ENCODE results near the gene TCERG1L.

Gene TCERG1L

DNA sequence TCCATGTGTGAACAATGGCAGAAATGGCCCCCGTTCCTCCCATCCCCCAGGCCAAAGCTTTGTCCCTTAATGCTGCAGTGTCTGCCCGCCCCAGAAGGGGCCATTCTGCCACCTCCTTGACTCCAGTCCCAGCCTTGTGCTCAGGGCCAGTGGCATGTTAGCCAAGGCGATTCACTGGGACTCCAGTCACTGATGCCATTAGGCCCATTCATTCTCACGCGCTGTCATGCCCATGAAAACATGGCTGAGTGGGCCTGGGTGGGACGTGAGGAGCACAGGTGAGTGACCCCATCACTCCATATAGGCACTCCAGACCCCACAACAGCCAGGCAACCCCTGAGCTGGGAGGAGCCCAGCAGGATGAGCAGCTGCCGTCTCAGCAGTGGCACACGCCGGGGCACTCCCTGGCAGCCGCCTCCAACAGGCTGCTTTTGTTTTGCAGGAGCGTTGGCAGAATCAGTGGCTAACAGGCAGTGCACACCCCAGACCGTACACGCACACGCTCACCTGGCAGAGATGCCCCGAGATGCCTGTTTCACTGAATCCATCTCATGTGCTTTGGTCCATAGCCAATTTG, 79.5 kb downstream of the TCERG1L start:
- Histone ChIP-seq H3K9ac (ENCODE audit: low read length) (no peak overlapping the region), H3K36me3 (ENCODE audit: control insufficient read depth, low read depth, low read length) (no peaks in the 10 kb centered on the region), H3K9me3 (ENCODE audit: control insufficient read depth, low read depth, low read length) (no peaks in the 10 kb centered on the region), H3K27ac (ENCODE audit: low read length) (no peak overlapping the region), H3K4me1 (ENCODE audit: control insufficient read depth, low read depth, low read length) (peaks cover 11% of the 10 kb centered on the region), H3K4me3 (ENCODE audit: low read length) (no peak overlapping the region), H3K27me3 (ENCODE audit: control insufficient read depth, insufficient read depth, low read length) (no peaks in the 10 kb centered on the region)

DNA sequence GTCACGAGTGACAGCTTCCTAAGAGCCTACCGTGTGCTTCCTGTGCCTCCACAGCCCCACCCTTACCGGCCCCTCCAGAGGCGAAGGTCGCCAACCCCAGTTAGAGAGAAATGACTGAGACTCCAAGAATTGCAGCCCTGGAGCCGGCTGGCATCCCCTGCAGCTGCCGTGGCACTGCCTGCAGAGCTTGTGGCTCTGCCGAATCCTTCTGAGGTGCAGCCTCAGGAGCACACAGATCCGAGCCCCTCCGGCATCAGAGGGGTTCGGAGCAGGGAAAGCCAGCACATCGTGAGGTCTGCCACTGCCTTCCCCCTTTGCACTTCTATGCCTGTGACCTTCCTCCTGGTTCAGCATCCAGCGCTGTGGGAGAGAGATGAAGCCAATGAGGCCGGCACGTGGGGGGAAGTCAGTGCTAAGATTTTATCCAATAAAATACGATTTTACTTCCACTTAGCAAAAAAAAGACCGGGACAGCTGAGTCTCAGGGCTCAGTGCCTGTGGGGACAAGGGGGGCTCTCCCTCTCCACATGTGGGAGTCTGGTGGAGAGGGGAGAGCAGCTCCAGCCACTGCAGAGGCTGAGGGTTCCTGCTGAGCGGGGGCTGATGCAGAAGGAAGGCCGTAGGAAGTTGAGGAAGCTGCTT, 80.1 kb downstream of the TCERG1L start:
- peaks cover 11% of the 10 kb centered on the region for H3K4me1 ChIP-seq (ENCODE audit: control insufficient read depth, low read depth, low read length)
- H3K27me3 ChIP-seq (ENCODE audit: control insufficient read depth, insufficient read depth, low read length) = no peaks in the 10 kb centered on the region
- no peak overlapping the region for H3K27ac ChIP-seq (ENCODE audit: low read length)
- H3K9ac ChIP-seq (ENCODE audit: low read length) = no peak overlapping the region
- no peaks in the 10 kb centered on the region for H3K9me3 ChIP-seq (ENCODE audit: control insufficient read depth, low read depth, low read length)
- H3K4me3 ChIP-seq (ENCODE audit: low read length) = no peak overlapping the region
- H3K36me3 ChIP-seq (ENCODE audit: control insufficient read depth, low read depth, low read length) = no peaks in the 10 kb centered on the region

DNA sequence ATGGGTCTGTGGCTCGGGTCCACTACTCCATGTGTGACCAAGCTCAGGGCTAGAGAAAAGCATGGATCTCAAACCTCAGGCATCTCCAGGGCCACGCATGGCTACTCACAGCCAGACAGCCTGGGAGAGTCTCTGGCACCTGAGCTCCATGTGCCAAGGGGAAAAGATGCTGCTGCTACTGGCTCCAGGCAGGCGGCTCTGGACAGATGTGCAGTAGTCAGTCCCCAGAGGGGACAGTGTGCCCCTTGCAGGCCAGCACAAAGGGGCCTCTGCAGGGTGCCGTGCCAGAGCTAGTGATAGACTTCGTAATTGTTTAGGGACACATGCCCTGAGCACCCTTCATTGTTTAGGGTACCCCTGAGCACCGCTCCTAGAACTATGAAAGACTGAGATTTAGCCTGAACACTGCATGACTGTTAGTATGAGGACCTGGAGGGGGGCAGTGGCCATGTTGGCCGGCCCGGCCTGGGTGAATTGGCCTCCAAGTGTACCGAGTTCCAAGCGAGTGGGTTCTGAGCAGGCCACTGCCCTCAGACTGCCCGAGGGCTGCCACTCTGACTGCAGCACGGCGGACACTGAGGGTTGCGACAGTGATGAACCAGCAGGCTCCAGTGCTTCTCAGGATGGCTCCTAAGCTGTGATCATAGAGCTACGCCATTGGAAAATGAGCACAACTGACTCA, 80.7 kb downstream of the TCERG1L start:
- Histone ChIP-seq H3K36me3 (ENCODE audit: control insufficient read depth, low read depth, low read length) (no peaks in the 10 kb centered on the region), H3K4me3 (ENCODE audit: low read length) (no peak overlapping the region), H3K27me3 (ENCODE audit: control insufficient read depth, insufficient read depth, low read length) (no peaks in the 10 kb centered on the region), H3K27ac (ENCODE audit: low read length) (no peak overlapping the region), H3K9ac (ENCODE audit: low read length) (no peak overlapping the region), H3K9me3 (ENCODE audit: control insufficient read depth, low read depth, low read length) (no peaks in the 10 kb centered on the region), H3K4me1 (ENCODE audit: control insufficient read depth, low read depth, low read length) (peaks cover 11% of the 10 kb centered on the region)

DNA sequence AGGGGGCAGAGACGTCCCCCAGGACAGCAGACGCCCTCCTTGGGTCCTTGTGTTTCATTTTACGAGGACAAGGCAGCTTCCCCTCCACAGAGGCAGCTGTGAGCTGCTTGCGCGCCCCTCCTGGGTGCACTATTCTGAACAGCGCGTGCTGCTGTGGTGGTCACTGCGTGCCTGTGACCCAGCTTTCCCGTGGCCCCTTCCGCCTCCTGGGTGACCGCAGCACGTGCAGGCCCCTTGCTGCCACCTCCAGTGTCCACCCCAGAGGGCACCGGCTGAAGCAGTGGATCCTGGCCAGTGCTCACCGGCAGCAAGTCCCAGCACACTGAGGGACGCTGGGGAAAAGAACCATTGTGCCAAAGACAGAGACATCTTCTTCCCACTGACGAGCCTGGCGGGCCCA, 81.4 kb downstream of the TCERG1L start:
- H3K27me3 ChIP-seq (ENCODE audit: control insufficient read depth, insufficient read depth, low read length) = no peaks in the 10 kb centered on the region
- H3K9ac ChIP-seq (ENCODE audit: low read length) = no peak overlapping the region
- H3K36me3 ChIP-seq (ENCODE audit: control insufficient read depth, low read depth, low read length) = no peaks in the 10 kb centered on the region
- H3K27ac ChIP-seq (ENCODE audit: low read length) = no peak overlapping the region
- no peaks in the 10 kb centered on the region for H3K9me3 ChIP-seq (ENCODE audit: control insufficient read depth, low read depth, low read length)
- H3K4me1 ChIP-seq (ENCODE audit: control insufficient read depth, low read depth, low read length) = peaks cover 11% of the 10 kb centered on the region
- no peak overlapping the region for H3K4me3 ChIP-seq (ENCODE audit: low read length)

DNA sequence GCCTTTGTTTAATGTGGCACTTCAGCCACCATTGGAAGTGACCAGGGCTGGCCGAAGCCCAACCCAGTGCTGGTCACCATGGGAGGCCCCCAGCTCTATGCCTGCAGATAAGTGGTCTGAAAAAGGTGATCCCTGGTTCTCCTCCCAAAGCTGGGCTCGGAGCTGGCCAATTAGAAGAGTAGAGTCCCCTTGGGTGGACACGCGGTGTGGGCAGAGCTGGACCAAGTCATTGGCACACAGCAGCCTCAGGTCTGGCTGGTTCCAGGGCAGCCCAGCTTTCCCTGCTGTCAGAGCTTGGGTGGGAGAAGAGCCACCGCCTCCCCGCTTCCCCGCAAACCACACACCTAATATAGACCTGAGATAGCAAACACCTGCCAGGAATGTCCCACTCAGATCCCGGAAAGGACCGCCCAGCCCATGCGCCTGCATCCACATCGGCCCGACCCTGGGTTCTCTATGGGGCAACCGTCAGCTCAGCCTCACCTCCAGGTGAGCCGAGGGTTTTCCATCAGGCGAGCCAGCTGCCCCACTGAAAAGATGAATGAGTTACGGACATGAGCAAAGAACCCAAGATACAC, 84.3 kb downstream of the TCERG1L start:
- H3K9me3 ChIP-seq (ENCODE audit: control insufficient read depth, low read depth, low read length) = no peaks in the 10 kb centered on the region
- H3K9ac ChIP-seq (ENCODE audit: low read length) = no peak overlapping the region
- no peaks in the 10 kb centered on the region for H3K27me3 ChIP-seq (ENCODE audit: control insufficient read depth, insufficient read depth, low read length)
- peaks cover 9% of the 10 kb centered on the region for H3K4me1 ChIP-seq (ENCODE audit: control insufficient read depth, low read depth, low read length)
- H3K27ac ChIP-seq (ENCODE audit: low read length) = no peak overlapping the region
- H3K36me3 ChIP-seq (ENCODE audit: control insufficient read depth, low read depth, low read length) = no peaks in the 10 kb centered on the region
- no peak overlapping the region for H3K4me3 ChIP-seq (ENCODE audit: low read length)

DNA sequence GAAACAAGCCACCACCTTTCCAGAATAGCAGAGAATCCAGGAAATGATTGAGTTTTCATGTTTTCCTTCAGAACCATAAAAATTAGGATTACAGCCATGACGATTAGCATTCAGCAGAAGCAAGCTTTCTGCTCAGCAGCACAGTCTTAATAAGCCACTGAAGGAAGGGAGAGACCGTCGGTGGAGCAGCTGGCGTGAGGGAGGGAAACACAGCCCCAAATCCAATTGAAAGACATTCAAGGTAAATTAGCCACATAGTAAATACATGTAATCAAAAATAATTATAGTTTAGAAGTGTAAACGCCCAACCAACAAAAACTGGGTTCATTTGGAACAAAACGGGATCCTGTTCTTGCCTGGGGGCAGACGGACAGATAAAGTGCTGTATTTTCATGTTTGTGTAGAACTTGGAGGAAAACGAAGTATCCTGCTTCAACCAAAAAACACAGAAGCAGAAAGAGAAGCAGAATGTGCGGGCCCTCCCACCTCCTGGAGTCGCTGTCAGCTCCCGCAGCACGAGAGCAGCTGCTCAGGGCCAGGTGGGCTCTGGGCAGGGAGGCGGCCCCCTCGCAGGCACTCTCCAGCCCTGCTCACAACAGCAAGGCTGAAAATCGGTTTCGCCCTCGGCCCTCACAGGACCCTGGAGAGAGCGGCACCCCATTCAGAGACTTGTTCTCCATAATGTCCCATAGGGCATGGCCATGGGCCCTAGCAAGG, 84.9 kb downstream of the TCERG1L start:
- H3K9me3 ChIP-seq (ENCODE audit: control insufficient read depth, low read depth, low read length) = no peaks in the 10 kb centered on the region
- no peaks in the 10 kb centered on the region for H3K36me3 ChIP-seq (ENCODE audit: control insufficient read depth, low read depth, low read length)
- H3K27me3 ChIP-seq (ENCODE audit: control insufficient read depth, insufficient read depth, low read length) = no peaks in the 10 kb centered on the region
- H3K4me1 ChIP-seq (ENCODE audit: control insufficient read depth, low read depth, low read length) = peaks cover 3% of the 10 kb centered on the region
- H3K4me3 ChIP-seq (ENCODE audit: low read length) = no peak overlapping the region
- no peak overlapping the region for H3K27ac ChIP-seq (ENCODE audit: low read length)
- no peak overlapping the region for H3K9ac ChIP-seq (ENCODE audit: low read length)

DNA sequence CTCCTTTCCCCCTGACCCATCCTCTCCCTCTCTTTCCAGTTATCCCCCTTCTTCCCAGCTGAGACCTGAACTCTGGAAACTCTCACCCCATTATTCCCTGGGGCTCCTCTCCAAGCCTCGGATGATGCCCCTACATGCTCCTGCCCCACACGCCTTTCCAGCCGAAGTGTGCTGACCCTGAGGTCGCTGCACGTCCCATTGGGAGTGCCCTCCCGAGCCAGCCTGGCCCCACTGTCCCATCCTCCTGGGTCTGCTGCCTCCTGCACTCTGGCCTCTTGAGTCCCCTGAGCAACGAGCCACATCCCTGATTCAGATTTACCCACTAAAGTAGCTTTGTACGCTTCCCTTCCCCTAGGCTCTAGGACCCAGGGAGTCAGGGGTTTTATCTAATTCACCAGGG, 87.4 kb downstream of the TCERG1L start:
- Histone ChIP-seq H3K27ac (ENCODE audit: low read length) (no peak overlapping the region), H3K4me1 (ENCODE audit: control insufficient read depth, low read depth, low read length) (no peaks in the 10 kb centered on the region), H3K9me3 (ENCODE audit: control insufficient read depth, low read depth, low read length) (no peaks in the 10 kb centered on the region), H3K9ac (ENCODE audit: low read length) (no peak overlapping the region), H3K36me3 (ENCODE audit: control insufficient read depth, low read depth, low read length) (no peaks in the 10 kb centered on the region), H3K4me3 (ENCODE audit: low read length) (no peak overlapping the region), H3K27me3 (ENCODE audit: control insufficient read depth, insufficient read depth, low read length) (no peaks in the 10 kb centered on the region)

DNA sequence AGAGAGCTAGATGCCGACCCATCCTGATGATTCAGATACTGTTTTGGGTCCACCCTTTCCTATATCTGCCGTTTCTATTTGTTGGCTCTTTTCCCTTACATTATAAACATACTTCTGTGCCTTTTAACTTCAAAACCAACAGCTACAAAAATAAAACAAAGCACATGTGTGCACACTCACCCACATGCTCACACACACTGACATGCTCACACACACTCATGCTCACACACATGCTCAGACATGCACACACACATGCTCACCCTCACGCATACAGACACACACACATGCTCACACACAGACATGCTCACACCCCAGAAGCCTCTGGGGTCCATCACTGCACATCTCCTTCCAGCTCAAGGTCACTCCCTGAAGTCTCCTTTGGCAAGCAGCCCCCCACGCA, 88.1 kb downstream of the TCERG1L start:
- no peaks in the 10 kb centered on the region for H3K36me3 ChIP-seq (ENCODE audit: control insufficient read depth, low read depth, low read length)
- H3K27me3 ChIP-seq (ENCODE audit: control insufficient read depth, insufficient read depth, low read length) = no peaks in the 10 kb centered on the region
- H3K4me1 ChIP-seq (ENCODE audit: control insufficient read depth, low read depth, low read length) = no peaks in the 10 kb centered on the region
- no peak overlapping the region for H3K27ac ChIP-seq (ENCODE audit: low read length)
- H3K9me3 ChIP-seq (ENCODE audit: control insufficient read depth, low read depth, low read length) = no peaks in the 10 kb centered on the region
- H3K4me3 ChIP-seq (ENCODE audit: low read length) = no peak overlapping the region
- no peak overlapping the region for H3K9ac ChIP-seq (ENCODE audit: low read length)

DNA sequence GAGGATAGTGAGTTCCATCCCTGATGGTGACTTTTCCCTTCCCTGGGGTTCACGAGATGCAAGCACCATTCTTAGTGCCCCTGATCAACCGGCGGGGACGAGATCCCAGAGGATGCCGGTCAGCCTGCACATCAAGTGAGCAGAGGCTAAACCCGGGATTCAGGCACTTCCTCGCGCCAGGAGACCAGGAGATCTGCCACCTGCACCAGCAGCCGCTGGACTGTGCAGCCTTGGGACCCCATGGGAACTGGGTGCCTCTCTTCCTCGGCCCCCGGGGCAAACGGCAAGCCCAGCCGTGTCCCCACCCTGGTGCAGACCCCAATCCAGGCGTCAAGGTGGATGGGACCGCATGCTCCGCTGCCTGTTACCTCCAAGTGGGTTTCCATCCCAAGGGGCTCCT, 88.5 kb downstream of the TCERG1L start:
- no peak overlapping the region for H3K4me3 ChIP-seq (ENCODE audit: low read length)

DNA sequence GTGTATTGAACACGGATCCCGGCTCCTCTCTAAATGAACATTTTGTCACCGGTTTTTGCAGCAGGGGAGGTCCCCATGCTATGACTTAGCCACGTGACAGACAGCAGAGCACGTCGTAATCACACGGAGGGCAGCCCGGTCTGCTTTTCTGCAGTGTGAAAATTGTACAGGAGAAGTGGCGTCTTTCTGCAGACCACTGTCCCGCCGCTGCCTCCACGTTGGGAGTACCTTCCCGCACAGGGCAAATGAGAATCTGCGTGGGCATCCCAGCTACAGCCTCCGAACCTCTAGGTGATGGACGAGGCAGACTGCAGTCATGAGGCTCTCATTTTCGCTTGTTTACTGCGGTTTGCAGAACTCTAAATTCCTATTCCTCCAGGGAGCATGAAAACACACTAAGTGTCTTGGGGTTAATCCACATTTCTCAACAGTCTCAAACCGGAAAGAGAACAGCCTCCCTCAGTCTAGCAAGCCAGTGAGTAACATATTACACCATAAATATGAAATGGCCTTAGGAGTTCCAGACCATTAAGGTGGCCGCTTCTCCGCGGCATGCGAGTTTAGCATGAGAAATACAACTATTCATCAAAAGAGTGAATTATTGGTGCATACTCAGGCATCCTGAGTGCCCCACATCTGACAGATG, 89.8 kb downstream of the TCERG1L start:
- H3K4me1 ChIP-seq (ENCODE audit: control insufficient read depth, low read depth, low read length) = no peaks in the 10 kb centered on the region
- H3K36me3 ChIP-seq (ENCODE audit: control insufficient read depth, low read depth, low read length) = no peaks in the 10 kb centered on the region
- H3K4me3 ChIP-seq (ENCODE audit: low read length) = no peak overlapping the region
- no peaks in the 10 kb centered on the region for H3K27me3 ChIP-seq (ENCODE audit: control insufficient read depth, insufficient read depth, low read length)
- no peak overlapping the region for H3K9ac ChIP-seq (ENCODE audit: low read length)
- no peak overlapping the region for H3K27ac ChIP-seq (ENCODE audit: low read length)
- no peaks in the 10 kb centered on the region for H3K9me3 ChIP-seq (ENCODE audit: control insufficient read depth, low read depth, low read length)

More for the DNA sequence above, 88.5 kb downstream of the TCERG1L start:
- Histone ChIP-seq H3K27ac (ENCODE audit: low read length) (no peak overlapping the region), H3K9ac (ENCODE audit: low read length) (no peak overlapping the region), H3K9me3 (ENCODE audit: control insufficient read depth, low read depth, low read length) (no peaks in the 10 kb centered on the region), H3K4me1 (ENCODE audit: control insufficient read depth, low read depth, low read length) (no peaks in the 10 kb centered on the region), H3K36me3 (ENCODE audit: control insufficient read depth, low read depth, low read length) (no peaks in the 10 kb centered on the region), H3K27me3 (ENCODE audit: control insufficient read depth, insufficient read depth, low read length) (no peaks in the 10 kb centered on the region)

DNA sequence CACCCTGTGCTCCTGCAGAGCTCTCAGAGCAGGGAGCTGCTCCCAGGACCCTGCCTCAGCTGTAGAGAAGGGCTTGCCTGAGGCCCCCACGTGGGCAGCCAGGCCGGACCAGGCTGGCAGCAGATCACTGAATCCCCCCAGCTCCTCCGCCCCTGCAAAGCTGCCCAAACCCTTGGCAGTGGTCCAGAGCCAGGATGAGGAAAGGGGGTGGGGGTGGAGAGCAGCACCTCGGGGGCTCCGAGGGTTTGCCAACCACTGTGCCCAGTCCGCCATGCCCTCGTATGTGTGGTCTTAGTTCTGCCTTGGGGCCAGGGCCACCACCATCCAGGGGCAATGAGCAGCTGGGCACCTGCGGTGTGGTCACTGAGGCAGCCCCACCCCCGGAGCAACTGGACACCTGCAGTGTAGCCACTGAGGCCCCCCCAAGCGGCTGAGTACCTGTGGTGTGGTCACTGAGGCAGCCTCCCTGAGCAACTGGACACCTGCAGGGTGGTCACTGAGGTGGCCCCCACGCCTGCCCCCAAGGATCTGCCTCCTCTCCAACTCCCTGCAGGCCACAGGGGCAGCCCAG, 90.8 kb downstream of the TCERG1L start:
- H3K27ac ChIP-seq (ENCODE audit: low read length) = no peak overlapping the region
- no peaks in the 10 kb centered on the region for H3K36me3 ChIP-seq (ENCODE audit: control insufficient read depth, low read depth, low read length)
- no peaks in the 10 kb centered on the region for H3K27me3 ChIP-seq (ENCODE audit: control insufficient read depth, insufficient read depth, low read length)
- H3K4me3 ChIP-seq (ENCODE audit: low read length) = no peak overlapping the region
- no peaks in the 10 kb centered on the region for H3K4me1 ChIP-seq (ENCODE audit: control insufficient read depth, low read depth, low read length)
- no peaks in the 10 kb centered on the region for H3K9me3 ChIP-seq (ENCODE audit: control insufficient read depth, low read depth, low read length)
- no peak overlapping the region for H3K9ac ChIP-seq (ENCODE audit: low read length)
